ENCODE results near the gene NOS1AP.
A peak's percentile ranks its signal among the peaks of the same experiment; 100 is the strongest.
"Not testable (repeated sequence)": the region's sequence is repeated elsewhere in the genome, so short reads cannot be mapped to it uniquely, and the experiment has no call there.

NOS1AP gene

GRCh38 chr1:162389021-162389818 lies 319.7 kb downstream of the NOS1AP start:
- no peak for FAIRE-seq

- FAIRE-seq, result no peak
These were observed 320.5 kb downstream of the NOS1AP start for GRCh38 chr1:162389971-162390370.

- no peak for FAIRE-seq
These were observed 321.1 kb downstream of the NOS1AP start for GRCh38 chr1:162390396-162391185.

- FAIRE-seq, result peak; percentile 21
These were observed 322.5 kb downstream of the NOS1AP start for GRCh38 chr1:162391790-162392563.

- FAIRE-seq, result no peak
These were observed 326.9 kb downstream of the NOS1AP start for GRCh38 chr1:162396201-162396906.

- FAIRE-seq, result no peak
These were observed 327.6 kb downstream of the NOS1AP start for GRCh38 chr1:162397039-162397448.

- no peak for FAIRE-seq
These were observed 328.6 kb downstream of the NOS1AP start for GRCh38 chr1:162397943-162398560.

- FAIRE-seq, result no peak
These were observed 329.6 kb downstream of the NOS1AP start for GRCh38 chr1:162398999-162399580.

- no peak for FAIRE-seq
These were observed 331.4 kb downstream of the NOS1AP start for GRCh38 chr1:162400790-162401355.

GRCh38 chr1:162404550-162405160 lies 335.2 kb downstream of the NOS1AP start:
- no peak for FAIRE-seq

- FAIRE-seq, result no peak
These were observed 336.3 kb downstream of the NOS1AP start for GRCh38 chr1:162405800-162406199.

- FAIRE-seq, result no peak
These were observed 337.3 kb downstream of the NOS1AP start for GRCh38 chr1:162406811-162407210.

- no peak for FAIRE-seq
These were observed 338.0 kb downstream of the NOS1AP start for GRCh38 chr1:162407539-162407938.

GRCh38 chr1:162412002-162412401 lies 342.5 kb downstream of the NOS1AP start, which contains the start of gene SH2D1B:
Gene SH2D1B, minus strand, starts transcription at chr1:162412136. Its CDS starts 120 bp downstream, at chr1:162412016.
- FAIRE-seq, result no peak

GRCh38 chr1:162416215-162416614 lies 346.7 kb downstream of the NOS1AP start:
- no peak for FAIRE-seq

GRCh38 chr1:162416909-162417308 lies 347.4 kb downstream of the NOS1AP start:
- FAIRE-seq, result no peak

- FAIRE-seq, result no peak
These were observed 348.2 kb downstream of the NOS1AP start for GRCh38 chr1:162417650-162418049.

- not testable (repeated sequence) for FAIRE-seq
These were observed 349.1 kb downstream of the NOS1AP start for GRCh38 chr1:162418584-162418983.

GRCh38 chr1:162419450-162419931 lies 350.0 kb downstream of the NOS1AP start:
- not testable (repeated sequence) for FAIRE-seq

All from colon (tissue), 2 donors.